NCI-H146 treated with DMSO at 0.1 percent for 48 hours (cell line): Measurements from ENCODE around the gene ZNF385B.
A peak's percentile ranks its signal among the peaks of the same experiment; 100 is the strongest.

Source experiments
- DNase-seq: peaks from one replicate; lab custom pipeline; 2025; ENCODE audit not compliant: unreplicated experiment; lab: John Stamatoyannopoulos, UW

ZNF385B gene

GRCh38 chr2:179592167-179592936 is 269.1 kb downstream of the ZNF385B start:
- DNase-seq, result no peak

- no peak for DNase-seq
These were observed 269.7 kb downstream of the ZNF385B start for GRCh38 chr2:179591690-179592089.

GRCh38 chr2:179588486-179589145 is 272.8 kb downstream of the ZNF385B start:
- DNase-seq, result no peak

- DNase-seq, result no peak
These were observed 276.7 kb downstream of the ZNF385B start for GRCh38 chr2:179584760-179585159.

- DNase-seq, result no peak
These were observed 279.8 kb downstream of the ZNF385B start for GRCh38 chr2:179581605-179582004.

- DNase-seq, result no peak
These were observed 280.9 kb downstream of the ZNF385B start for GRCh38 chr2:179580378-179581146.

- DNase-seq, result no peak
These were observed 281.6 kb downstream of the ZNF385B start for GRCh38 chr2:179579800-179580199.

GRCh38 chr2:179578171-179578916 is 283.1 kb downstream of the ZNF385B start:
- no peak for DNase-seq

GRCh38 chr2:179574061-179574519 is 287.3 kb downstream of the ZNF385B start:
- no peak for DNase-seq

GRCh38 chr2:179572544-179572943 is 288.9 kb downstream of the ZNF385B start:
- DNase-seq, result no peak

GRCh38 chr2:179571721-179572120 is 289.7 kb downstream of the ZNF385B start:
- no peak for DNase-seq

- DNase-seq, result no peak
These were observed 290.2 kb downstream of the ZNF385B start for GRCh38 chr2:179571252-179571651.

- no peak for DNase-seq
These were observed 291.6 kb downstream of the ZNF385B start for GRCh38 chr2:179569831-179570233.

GRCh38 chr2:179565807-179566206 is 295.6 kb downstream of the ZNF385B start:
- no peak for DNase-seq

- DNase-seq, result peak; percentile 85
These were observed 299.0 kb downstream of the ZNF385B start for GRCh38 chr2:179562330-179562885.

GRCh38 chr2:179561702-179562101 is 299.7 kb downstream of the ZNF385B start:
- DNase-seq, result peak; percentile 39

- DNase-seq, result peak; percentile 10
These were observed 301.1 kb downstream of the ZNF385B start for GRCh38 chr2:179560257-179560735.

- no peak for DNase-seq
These were observed 302.2 kb downstream of the ZNF385B start for GRCh38 chr2:179559108-179559806.

GRCh38 chr2:179558010-179558934 is 303.1 kb downstream of the ZNF385B start:
- peak; percentile 43 for DNase-seq
